Measurements from ENCODE around the gene TEKT5.
"Not testable (repeated sequence)": the region's sequence is repeated elsewhere in the genome, so short reads cannot be mapped to it uniquely, and the experiment has no call there.

TEKT5 gene

DNA sequence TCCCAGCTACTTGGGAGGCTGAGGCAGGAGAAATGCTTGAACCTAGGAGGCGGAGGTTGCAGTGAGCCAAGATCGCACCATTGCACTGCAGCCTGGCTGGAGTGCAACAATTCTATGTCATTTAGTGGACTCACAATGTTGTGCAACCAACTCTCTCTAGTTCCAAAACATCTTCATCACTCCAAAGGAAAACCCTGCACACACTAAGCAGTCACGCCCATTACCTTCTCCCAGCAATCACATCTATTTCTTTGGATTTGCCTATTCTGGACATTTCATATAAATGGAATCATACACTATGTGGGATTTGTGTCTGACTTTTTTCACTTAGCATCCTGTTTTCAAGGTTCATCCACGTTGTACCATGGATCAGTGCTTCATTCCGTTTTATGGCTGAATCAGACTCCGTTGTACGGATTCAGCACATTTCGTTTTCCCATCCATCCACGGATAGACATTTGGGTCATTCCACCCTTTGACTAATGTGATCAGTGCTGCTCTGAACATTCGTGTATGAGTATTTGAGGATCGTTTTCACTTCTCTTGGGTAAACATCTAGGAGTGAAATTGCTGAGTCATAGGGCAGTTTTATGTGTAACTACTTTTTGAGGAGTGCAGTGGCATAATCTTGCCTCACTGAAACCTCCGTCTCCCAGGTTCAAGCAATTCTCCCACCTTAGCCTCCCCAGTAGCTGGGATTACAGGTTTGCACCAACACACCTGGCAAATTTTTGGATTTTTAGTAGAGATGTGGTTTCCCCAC is 69.0 kb downstream of the TEKT5 start:
- DNase-seq = no peak

DNA sequence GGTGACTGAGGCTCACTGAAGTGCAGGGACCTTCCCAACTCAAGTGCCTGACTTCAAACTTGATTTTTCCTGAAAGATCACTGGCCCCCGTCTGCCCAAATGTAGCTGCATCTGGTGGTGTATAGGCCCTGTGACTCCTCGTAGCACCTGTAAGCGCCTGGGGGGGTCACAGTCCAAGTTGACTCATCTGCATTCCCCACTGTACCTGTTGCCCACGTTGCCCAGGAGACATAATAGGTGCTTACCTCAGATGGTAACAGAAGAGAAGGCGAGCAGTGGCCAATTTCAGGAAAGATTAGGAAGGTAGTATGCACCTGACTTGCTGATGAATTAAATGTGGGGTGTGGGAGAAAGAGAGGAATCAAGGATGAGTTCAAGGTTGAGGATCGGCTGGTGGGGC is 70.2 kb downstream of the TEKT5 start:
- DNase-seq = no peak

DNA sequence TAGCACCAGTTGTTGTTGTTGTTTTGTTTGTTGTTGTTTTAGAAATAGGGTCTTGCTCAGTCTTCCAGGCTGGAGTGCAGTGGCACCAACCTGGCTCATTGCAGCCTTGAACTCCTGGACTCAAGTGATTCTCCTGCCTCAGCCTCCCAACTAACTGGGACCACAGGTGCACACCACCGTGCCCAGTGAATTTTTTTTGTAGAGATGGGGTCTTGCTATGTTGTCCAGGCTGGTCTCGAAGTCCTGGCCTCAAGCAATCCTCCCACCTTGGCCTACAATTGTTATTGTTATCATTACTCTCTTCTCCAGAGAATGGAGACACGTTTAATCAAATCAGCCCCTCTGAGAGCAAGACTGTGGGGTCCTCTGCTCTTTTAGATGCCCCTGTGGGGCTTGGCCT is 71.7 kb downstream of the TEKT5 start:
- no peak for DNase-seq

DNA sequence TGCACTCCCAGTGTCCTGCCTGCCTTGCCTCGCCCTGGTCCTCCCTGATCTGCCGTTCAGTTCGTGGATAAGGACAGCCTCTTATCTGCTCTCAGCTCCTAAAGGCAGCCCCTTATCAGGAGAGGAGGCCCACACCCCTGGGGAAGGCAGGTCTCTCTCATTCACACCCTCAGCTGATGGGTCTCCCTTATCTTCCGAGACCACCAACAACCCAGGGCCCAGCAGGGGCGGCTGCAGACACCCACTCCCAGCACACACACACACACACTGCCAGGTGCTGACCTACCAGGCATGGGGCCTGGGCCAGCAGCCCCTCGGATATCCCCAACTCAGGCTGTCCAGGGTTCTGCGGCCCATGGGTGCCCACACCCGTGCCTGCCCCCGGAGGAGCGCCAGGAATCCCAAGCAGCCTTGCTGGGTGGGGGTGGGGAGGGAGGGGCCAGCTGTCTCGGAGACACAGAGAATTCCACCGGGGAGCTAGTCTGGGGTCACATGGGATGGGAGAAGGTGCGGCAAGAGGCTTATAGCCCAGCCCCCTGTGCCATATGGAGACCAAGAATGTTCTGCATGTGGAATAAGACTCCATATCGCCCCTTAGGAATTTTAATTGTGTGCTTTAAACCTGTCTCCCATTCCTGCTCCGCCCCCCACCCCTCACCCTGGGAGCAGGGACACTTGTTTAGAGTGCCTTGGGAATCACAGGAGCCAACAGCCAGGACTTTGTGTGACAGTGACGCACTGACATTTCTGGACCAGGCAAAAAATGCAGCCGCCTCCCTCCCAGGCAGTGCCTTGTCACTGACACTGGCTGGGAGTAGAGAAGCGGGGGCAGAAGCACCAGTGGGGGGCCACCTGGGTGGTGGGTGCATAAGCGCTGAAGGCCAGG is 72.5 kb downstream of the TEKT5 start:
- DNase-seq = no peak

DNA sequence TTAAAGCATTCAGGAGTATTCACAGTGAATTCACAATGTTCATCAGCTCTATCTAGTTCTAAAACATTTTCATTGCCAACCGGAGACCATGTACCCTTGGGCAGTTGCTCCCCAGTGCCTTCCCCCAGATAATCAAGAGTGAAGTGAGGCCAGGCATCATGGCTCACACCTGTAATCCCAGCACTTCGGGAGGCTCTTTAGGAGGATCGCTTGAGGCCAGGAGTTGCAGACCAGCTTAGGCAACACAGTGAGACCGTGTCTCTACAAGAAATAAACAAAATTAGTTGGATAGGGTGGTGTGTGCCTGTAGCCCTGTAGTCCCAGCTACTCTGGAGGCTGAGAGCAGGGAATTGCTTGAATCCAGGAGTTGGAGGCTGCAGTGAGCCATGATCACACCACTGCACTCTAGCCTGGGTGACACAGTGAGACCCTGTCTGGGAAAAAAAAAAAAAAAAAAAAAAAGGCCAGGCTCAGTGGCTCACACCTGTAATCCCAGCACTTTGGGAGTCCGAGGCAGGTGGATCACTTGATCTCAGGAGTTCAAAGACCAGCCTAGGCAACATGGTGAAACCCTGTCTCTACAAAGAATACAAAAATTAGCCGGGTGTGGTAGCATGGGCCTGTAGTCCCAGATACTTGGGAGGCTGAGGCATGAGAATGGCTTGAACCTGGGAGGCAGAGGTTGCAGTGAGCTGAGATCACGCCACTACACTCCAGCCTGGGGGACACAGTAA is 73.3 kb downstream of the TEKT5 start:
- DNase-seq = not testable (repeated sequence)

DNA sequence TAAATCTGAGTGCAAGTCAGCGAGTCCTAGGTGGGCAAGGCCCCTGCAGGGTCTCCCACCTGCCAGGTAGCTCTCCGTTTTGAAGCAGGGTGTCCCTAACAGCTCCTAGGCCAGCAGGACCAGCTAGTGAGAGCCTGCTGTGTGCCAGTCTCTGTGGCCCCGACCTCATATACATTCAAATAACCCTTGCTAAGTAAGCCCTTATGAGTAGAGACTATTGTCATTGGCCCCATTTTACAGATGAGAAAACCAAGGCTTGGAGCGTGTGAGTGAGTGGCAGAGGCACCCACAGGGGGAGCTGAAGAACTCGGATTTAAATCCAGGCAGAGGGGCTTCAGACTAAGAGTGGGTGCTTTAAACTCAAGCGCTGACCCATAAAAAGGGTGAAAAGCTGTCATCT is 74.6 kb downstream of the TEKT5 start:
- DNase-seq = no peak

DNA sequence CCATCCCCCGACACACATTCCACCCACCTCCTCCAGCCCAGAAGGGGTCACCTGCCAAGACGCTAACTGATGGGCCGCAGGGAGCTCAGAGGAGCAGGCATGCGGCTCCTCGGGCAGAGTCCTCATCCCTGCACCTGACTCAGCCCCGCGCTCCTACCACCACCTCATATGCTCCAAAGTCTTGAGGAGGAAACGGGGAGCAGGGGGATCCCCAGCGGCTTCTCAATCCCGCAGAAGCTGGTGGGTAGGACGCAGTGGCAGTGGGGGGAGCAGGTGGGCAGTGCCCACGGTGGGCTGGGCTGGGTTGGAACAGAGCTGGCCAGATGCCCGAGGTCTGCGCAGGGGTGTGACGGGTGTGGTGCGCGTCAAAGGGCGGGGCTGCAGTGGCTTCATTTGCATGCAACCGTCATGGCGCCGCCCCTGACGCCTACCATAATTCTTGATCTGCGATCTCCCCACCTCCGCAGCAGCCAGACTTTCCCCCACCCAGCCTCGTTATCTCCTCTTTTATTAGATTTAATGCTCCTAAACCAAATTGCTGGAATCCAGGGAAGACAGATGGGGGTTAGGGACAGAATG is 75.4 kb downstream of the TEKT5 start:
- DNase-seq = peak; percentile 27

DNA sequence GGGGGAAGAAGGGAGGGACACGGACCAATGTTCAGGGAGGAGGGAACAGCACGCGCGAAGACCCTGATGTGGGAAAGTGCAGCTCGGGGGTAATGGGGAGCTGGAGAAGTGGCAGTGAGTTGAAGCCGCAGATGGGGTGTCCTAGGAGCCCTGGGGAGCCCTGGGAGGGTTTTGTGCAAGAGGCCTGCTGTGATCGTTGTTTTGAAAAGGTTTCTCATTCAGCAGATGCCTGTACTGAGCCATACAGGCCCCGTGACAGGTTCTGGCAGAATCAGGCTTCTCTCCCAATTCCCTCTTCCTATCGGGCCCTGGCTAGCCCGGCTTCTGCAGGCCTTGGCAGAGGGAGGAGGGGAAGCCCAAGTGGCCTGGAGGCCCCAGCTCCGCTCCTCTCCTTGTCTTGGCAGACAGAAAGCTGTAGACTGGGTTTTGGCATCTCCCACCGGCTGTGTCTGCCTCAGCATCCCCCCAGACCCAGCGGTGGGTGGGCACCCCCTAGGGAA is 76.0 kb downstream of the TEKT5 start:
- DNase-seq = no peak

DNA sequence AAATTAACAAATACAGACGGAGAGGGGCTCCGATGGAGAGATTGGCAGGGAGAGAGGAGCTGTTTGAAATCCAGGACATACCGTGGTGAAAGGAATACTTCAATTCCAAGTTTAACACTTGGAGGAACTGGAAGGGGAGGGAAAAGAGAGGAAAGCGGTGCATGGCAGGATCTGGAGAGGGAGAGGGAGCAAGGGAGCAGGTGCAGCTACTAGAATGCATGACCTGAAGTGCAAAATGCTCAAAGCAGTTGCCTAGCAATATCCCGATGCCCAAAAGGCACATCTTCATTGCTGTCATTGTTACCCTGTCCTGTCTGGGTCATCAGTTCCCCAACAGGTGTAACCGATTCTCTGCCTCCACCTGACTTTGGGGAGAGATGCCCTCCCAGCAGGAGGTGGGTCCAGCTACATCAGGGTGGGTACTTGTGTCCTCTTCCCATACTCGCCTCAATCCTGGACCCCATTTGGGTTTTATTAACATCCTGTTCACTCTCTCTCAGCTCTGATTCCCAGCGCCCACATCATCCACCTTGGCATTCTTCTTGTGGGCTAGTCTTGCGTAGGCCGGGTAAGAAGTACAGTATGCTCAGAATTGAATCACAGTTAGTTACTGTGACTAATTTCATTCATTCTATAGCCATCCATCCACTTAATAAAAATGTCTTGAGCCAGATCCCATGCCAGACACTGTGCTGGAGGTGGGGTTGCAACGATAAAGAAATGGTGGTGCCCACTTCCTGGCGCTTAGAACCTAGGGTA is 76.9 kb downstream of the TEKT5 start:
- DNase-seq = no peak

DNA sequence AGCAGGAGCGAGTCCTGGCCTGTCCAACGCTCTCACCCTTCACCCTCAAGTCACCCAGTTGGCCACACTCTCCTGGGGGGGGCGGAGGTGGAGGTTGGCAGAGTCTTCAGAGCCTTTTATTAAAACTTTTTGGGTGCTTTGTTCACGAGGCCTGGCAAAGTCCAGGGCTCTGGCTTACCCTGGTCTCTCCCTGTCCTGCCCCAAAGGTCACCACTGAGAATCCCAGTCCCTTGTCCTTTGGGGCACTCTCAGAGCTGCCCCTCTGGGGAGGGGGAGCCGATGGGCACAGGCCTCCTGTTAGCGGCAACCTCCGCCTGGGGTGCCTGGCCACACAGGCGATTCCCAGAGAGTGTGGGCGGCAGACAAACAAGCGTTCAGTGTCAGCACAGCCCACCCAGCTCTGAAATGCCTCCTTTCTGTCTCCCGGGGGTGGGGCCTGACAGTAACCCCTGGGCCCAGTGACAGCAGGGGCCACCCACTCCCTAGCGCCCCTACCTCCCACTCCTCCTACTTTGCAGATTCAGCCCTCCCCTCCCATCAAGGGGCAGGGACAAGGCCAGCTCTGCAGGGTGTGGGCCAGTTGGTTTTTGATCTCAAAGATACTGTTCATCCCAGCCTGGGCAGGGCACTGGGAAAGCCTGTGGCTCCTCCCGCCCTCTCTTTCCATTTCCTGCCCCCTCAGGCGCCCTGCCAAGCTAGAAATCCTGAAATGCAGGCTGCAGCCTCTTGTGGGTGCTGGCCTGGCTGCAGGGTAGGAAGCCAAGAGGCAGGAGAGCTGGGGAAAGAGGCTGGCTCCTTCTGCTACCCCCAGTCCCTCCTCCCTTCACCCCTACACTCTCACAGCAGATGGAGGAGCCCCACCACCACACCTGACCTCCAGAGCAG is 77.7 kb downstream of the TEKT5 start:
- no peak for DNase-seq

DNA sequence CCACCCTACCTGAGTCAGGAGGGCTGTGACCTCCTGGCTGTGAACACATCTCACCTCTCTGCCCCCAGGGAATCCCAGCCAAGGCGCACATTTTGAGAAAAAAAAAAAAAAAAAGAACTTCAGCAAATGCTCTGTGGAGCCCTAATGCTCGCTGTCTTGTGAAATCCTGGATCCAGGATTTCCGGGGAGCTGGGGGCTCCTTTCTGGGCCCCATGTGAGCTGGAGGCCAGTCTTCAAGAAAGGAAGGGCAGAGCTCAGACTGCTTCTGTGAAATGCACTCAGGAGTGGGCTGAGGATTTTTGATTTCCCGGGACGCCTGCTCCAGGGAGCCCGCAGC is 78.3 kb downstream of the TEKT5 start:
- no peak for DNase-seq

DNA sequence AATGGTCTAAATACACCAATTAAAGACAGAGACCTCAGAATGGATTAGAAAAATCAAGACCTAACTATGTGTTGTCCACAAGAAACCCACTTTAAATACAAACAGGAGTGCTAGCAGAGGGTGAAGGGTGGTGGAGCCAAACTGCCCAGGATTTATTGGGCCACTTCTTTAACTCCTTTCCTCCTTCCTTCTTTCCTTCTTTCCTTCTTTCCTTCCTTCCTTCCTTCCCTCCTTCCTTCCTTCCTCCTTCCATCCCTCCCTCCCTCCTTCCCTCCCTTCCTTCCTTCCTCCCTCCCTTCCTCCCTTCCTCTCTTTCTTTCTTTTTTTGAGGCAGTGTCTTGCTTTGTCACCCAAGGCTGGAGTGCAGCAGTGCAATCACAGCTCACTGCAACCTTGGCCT is 80.0 kb downstream of the TEKT5 start:
- no peak for DNase-seq

DNA sequence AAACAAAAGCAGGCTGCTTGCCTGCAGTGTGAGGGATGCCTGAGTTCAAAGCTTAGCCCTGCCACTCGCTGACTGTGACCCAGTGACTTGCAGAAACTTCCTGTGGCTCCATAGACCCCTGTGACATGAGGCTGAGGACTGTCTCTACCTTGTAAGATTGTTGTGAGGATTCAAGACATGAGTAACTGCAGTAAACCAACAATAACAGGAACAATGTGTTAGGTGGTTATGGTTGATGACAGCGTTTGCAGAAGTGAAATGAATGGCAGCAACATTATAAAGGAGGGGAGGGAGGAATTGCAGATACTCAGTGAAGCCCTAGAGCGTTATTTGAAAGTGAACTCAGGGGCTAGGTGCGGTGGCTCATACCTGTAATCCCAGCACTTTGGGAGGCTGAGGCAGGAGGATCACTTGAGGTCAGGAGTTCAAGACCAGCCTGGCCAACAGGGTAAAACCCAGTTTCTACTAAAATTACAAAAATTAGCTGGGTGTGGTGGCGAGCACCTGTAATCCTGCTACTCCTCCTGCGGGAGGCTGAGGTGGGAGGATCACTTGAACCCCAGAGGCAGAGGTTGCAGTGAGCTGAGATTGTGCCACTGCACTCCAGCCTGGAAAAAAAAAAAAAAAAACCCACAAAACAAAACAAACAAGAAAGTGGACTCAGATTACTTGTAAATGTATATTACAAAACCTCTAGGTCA is 80.8 kb downstream of the TEKT5 start:
- no peak for DNase-seq

DNA sequence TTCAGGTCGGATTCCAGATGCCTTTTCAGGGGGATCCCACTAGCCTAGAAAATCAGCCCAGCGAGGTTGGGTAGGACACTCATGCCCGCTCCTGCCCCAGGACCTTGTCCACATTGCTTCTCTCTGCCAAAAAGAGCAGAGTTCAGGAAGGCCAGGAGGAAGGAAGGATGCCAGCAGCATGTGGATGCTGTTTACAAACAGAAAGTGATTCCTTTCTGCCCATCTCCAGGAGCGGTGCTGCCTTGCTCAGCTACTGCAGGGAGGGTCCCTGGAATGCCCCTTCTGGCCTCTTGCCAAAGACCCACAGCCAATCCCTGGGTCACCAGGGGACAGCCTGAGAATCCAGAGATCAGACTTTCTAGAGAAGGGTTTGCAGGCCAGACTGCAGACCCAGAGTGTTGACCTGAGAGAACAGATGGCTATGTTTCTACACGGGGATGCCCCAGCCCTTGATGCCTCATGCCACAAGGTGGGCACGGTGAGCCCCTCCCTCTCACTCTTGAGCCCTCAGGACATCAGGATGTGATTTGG is 82.0 kb downstream of the TEKT5 start:
- DNase-seq = no peak

DNA sequence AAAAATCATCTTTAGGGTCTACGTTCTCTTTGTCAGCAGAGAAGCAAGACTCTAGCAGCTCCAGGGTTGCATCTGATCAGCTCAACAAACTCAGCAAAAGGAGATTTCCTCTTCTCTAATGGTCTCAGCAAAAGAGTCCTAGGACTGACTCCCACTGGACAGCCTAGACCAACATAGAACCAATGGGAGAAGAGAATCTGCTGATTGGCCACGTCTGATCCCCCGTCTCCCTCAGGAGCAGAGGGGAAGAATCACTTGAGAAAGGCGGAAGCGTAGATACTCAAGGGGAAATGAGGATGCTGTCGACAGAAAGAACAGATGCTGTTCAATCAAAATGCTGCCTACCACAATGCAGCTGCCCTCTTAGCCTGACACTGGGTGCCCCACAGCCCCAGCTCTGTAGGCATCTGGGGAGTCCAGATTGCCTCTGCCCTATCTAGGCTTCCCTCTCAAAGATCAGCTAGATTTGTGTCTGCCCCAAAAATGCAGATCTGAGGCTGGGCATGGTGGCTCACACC is 82.8 kb downstream of the TEKT5 start:
- no peak for DNase-seq

DNA sequence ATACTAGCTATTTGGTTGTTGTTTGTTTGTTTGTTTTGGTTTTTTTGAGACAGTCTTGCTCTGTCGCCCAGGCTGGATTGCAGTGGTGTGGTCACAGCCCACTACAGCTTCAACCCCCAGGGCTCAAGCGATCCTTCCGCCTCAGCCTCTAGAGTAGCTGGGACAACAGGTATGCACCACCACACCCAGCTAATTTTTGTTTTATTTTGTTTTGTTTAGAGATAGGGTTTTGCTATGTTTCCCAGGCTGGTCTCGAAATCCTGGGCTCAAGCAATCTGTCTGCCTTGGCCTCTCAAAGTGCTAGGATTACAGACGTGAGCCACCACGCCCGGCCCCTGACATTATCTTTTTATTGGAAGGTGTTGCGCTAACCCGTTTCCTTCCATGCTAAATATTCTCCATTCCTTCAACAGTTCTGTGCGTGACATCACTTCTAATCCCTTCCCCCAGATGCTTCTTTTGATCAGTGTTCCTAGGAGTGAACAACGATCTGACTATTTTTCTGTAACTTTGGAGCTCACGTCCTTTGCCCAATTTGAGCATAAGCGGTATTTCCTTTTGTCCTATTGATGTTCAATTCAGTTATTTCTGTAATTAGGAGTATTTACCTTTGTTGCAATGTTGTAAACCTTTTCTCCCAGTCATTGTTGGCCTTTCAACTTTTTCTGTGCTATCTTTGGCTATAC is 84.1 kb downstream of the TEKT5 start:
- no peak for DNase-seq

DNA sequence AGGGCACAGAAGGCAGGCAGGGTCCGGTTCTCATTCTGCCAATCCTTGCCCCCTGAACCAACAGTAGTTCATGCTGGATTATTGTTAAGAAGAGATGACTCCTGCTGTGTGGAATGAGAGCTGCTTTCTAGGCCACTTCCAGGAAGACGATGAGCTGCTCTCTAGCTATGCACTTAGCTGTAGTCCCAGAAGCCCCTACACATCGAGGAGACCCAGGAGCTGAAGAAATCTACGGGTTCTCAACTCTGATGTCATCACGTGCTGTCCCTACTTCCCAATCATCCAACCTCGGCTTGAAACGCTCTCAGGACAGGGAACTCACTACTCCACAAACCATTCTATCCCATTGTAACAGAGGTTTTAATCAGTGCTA is 85.3 kb downstream of the TEKT5 start:
- no peak for DNase-seq

DNA sequence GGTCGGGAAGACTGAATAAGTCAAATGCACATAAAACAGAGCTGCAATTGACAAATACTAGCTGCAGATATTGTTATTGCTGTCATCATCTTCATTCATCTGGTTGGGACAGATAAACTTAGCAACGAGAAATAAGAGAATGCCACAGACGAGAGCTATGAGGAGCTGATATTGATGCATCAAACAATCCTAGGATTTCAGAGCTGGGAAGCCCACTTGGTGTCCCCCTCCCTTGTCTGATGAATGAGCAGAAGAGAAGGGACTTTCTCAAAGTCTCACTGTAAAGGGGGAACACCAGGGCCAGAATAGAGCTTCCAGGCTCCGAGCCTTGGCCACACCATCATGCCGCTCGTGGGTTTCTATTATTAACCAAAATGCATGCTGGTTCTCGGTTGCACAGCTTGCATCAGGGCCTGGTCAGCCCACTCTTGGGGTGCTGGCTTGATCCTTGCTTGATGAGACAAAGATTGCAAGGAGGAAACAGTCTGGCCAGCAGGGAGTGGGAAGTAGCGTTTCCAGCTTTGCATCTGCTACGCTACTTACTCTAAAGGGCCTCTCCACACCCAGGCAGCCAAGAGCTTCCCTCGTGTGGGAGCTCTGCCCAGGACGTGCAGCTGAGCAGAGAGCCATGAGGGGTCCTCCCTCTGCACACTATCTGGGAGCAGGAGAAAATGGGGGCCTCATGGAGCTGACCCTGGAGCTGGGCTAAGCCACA is 85.9 kb downstream of the TEKT5 start:
- no peak for DNase-seq

DNA sequence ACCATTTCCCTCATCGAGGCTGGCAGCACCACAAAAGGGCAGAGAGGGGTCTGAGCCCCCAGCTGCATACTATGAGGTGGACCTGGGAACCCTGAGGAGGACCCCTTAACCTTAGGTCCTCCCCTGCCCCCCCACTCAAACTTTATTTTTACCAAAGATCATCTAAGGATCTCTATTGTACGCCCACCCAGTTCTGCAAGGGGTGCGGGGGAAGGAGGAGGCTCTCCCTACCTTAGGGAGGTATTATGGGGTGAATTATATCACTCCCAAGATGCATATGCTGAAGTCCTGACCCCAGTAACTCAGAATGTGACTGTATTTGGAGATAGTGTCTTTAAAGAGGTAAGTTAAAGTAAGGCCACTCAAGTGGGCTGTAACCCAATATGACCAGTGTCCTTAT is 87.6 kb downstream of the TEKT5 start:
- no peak for DNase-seq

Measured in stimulated activated CD4-positive, alpha-beta T cell treated with anti-CD3 and anti-CD28 coated beads, Interleukin-1b, Interleukin-23, amount 100 ng/mL, for 48 hours (primary cell).